NCI-H187 (cell line): ENCODE measurements around the gene CRK.

ENCODE experiments used
- DNase-seq, 2 experiments: peaks; one replicate each; lab custom pipeline; 2025; lab: John Stamatoyannopoulos, UW

The CRK gene

GRCh38 chr17:1485423-1486376 lies 29.7 kb upstream of the CRK start:
- no peak for DNase-seq

GRCh38 chr17:1484676-1485422 lies 28.8 kb upstream of the CRK start:
- DNase-seq, result peak in 1 of 2 experiments; percentile 50

- DNase-seq, result no peak
Measured at GRCh38 chr17:1484060-1484535, 28.1 kb upstream of the CRK start.

GRCh38 chr17:1482680-1483079 lies 26.6 kb upstream of the CRK start:
- DNase-seq, result no peak

GRCh38 chr17:1481736-1482135 lies 25.7 kb upstream of the CRK start:
- no peak for DNase-seq

GRCh38 chr17:1480747-1481465 lies 24.9 kb upstream of the CRK start:
- no peak for DNase-seq

GRCh38 chr17:1478418-1478817 lies 22.4 kb upstream of the CRK start:
- no peak for DNase-seq

- DNase-seq, result no peak
Measured at GRCh38 chr17:1475321-1475854, 19.4 kb upstream of the CRK start.

GRCh38 chr17:1474402-1475189 lies 18.6 kb upstream of the CRK start:
- DNase-seq, result no peak

GRCh38 chr17:1473841-1474240 lies 17.8 kb upstream of the CRK start:
- no peak for DNase-seq

- DNase-seq, result no peak
Measured at GRCh38 chr17:1473170-1473569, 17.1 kb upstream of the CRK start.

- DNase-seq, result no peak
Measured at GRCh38 chr17:1471911-1472821, 16.1 kb upstream of the CRK start.

GRCh38 chr17:1471490-1471889 lies 15.5 kb upstream of the CRK start:
- no peak for DNase-seq

GRCh38 chr17:1470755-1471462 lies 14.9 kb upstream of the CRK start:
- DNase-seq, result no peak

- DNase-seq, result no peak
Measured at GRCh38 chr17:1470071-1470754, 14.2 kb upstream of the CRK start.

- no peak for DNase-seq
Measured at GRCh38 chr17:1469231-1469852, 13.3 kb upstream of the CRK start.

GRCh38 chr17:1467898-1468492 lies 12.0 kb upstream of the CRK start:
- no peak for DNase-seq

GRCh38 chr17:1467258-1467657 lies 11.2 kb upstream of the CRK start:
- DNase-seq, result no peak
